ENCODE measurements around the gene INPP5A. TPM values are rescaled to one million over a fixed set of nuclear protein-coding genes. Genes with fewer than 3 reads are reported as not detected.

The INPP5A gene
- total RNA-seq, 2 donors from 2014 or later = 20.7 to 26.7 TPM

- no peaks in the 10 kb centered on the region for H3K4me1 Mint-ChIP-seq
- no peak overlapping the region for H3K4me3 Mint-ChIP-seq
- H3K9me3 ChIP-seq (ENCODE audit: control insufficient read depth, low read length) = no peaks in the 10 kb centered on the region
- WGBS, 2 experiments (ENCODE audit: insufficient coverage in 1 of 2, insufficient read length in 1 of 2) = 87% methylated on average over 14 to 15 of the region's 15 CpGs
- H3K9me3 Mint-ChIP-seq = no peaks in the 10 kb centered on the region
- no peak overlapping the region for H3K27ac Mint-ChIP-seq
- no peak for TF ChIP-seq CTCF (conservative IDR thresholded peaks at IDR 0.05)
- H3K27me3 Mint-ChIP-seq (ENCODE audit: insufficient read depth) = peaks cover 4% of the 10 kb centered on the region
- H3K27me3 ChIP-seq (ENCODE audit: control insufficient read depth, insufficient read depth, low read length, poor library complexity, severe bottlenecking) = peaks cover 10% of the 10 kb centered on the region
- no peaks in the 10 kb centered on the region for H3K36me3 Mint-ChIP-seq (ENCODE audit: low read depth)
- no peak overlapping the region for H3K4me3 ChIP-seq (ENCODE audit: low read length)
- DNase-seq = no peak
- no peak overlapping the region for H3K27ac ChIP-seq (ENCODE audit: low read depth, low read length)
- no peak overlapping the region for H3K9ac ChIP-seq (ENCODE audit: extremely low read depth, low read length, poor library complexity, severe bottlenecking)
- no peaks in the 10 kb centered on the region for H3K4me1 ChIP-seq (ENCODE audit: control insufficient read depth, insufficient read depth, low read length)
- no peaks in the 10 kb centered on the region for H3K36me3 ChIP-seq (ENCODE audit: control insufficient read depth, insufficient read depth, low read length)
These were observed 38.8 kb upstream of the INPP5A start for GRCh38 chr10:132498562-132499366.

GRCh38 chr10:132499367-132499685 lies 38.3 kb upstream of the INPP5A start:
- Mint-ChIP-seq H3K4me3 (no peak overlapping the region), H3K4me1 (no peaks in the 10 kb centered on the region), H3K36me3 (ENCODE audit: low read depth) (no peaks in the 10 kb centered on the region), H3K9me3 (no peaks in the 10 kb centered on the region), H3K27me3 (ENCODE audit: insufficient read depth) (peaks cover 4% of the 10 kb centered on the region), H3K27ac (no peak overlapping the region)
- Histone ChIP-seq H3K9ac (ENCODE audit: extremely low read depth, low read length, poor library complexity, severe bottlenecking) (no peak overlapping the region), H3K36me3 (ENCODE audit: control insufficient read depth, insufficient read depth, low read length) (no peaks in the 10 kb centered on the region), H3K4me1 (ENCODE audit: control insufficient read depth, insufficient read depth, low read length) (no peaks in the 10 kb centered on the region), H3K9me3 (ENCODE audit: control insufficient read depth, low read length) (no peaks in the 10 kb centered on the region), H3K4me3 (ENCODE audit: low read length) (no peak overlapping the region), H3K27ac (ENCODE audit: low read depth, low read length) (no peak overlapping the region), H3K27me3 (ENCODE audit: control insufficient read depth, insufficient read depth, low read length, poor library complexity, severe bottlenecking) (peaks cover 10% of the 10 kb centered on the region)
- DNase-seq = no peak
- WGBS, 2 experiments (ENCODE audit: insufficient coverage in 1 of 2, insufficient read length in 1 of 2) = 89 to 92% methylated on average over 8 to 10 of the region's 10 CpGs
- TF ChIP-seq CTCF (conservative IDR thresholded peaks at IDR 0.05) = no peak

- H3K27ac Mint-ChIP-seq = no peak overlapping the region
- no peak for DNase-seq
- Histone ChIP-seq H3K27me3 (ENCODE audit: control insufficient read depth, insufficient read depth, low read length, poor library complexity, severe bottlenecking) (peaks cover 10% of the 10 kb centered on the region), H3K9ac (ENCODE audit: extremely low read depth, low read length, poor library complexity, severe bottlenecking) (no peak overlapping the region), H3K4me3 (ENCODE audit: low read length) (no peak overlapping the region), H3K36me3 (ENCODE audit: control insufficient read depth, insufficient read depth, low read length) (no peaks in the 10 kb centered on the region), H3K9me3 (ENCODE audit: control insufficient read depth, low read length) (no peaks in the 10 kb centered on the region), H3K4me1 (ENCODE audit: control insufficient read depth, insufficient read depth, low read length) (no peaks in the 10 kb centered on the region), H3K27ac (ENCODE audit: low read depth, low read length) (no peak overlapping the region)
- H3K36me3 Mint-ChIP-seq (ENCODE audit: low read depth) = no peaks in the 10 kb centered on the region
- H3K4me1 Mint-ChIP-seq = no peaks in the 10 kb centered on the region
- no peak for TF ChIP-seq CTCF (conservative IDR thresholded peaks at IDR 0.05)
- no peak overlapping the region for H3K4me3 Mint-ChIP-seq
- WGBS, 2 experiments (ENCODE audit: insufficient coverage in 1 of 2, insufficient read length in 1 of 2) = 92 to 94% methylated on average over 13 to 14 of the region's 14 CpGs
- H3K9me3 Mint-ChIP-seq = no peaks in the 10 kb centered on the region
- peaks cover 4% of the 10 kb centered on the region for H3K27me3 Mint-ChIP-seq (ENCODE audit: insufficient read depth)
These were observed 36.7 kb upstream of the INPP5A start for GRCh38 chr10:132500781-132501415.
